Measurements from ENCODE around the gene VWA8. TPM values are rescaled to one million over a fixed set of nuclear protein-coding genes. Genes with fewer than 3 reads are reported as not detected.

The VWA8 gene
- total and polyA plus RNA-seq, 2 of the 8 experiments (the other 6 are each of a cell fraction or from before 2014, with no cell fraction given) = 5.9 to 19.6 TPM

DNA sequence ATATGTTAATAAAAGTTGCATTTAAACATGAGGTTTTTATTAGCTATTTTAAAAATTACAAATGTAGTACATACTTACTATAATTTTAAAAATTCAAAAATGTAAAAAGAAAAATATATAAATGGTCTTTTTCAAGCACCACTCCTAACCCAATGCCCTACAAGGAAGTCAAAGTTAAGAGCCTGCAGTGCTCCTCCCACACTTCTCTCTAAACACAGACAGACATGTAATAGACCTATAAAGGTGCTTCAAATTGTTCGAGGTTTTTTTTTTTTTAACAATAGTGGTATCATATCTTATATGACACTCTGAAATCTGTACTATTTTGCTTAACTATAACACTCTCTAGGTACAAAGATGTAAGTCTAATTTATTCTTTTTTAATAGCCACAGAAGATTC is 25.4 kb downstream of the VWA8 start:
- Histone ChIP-seq H3K4me1 (replicated peaks in 1 of 4; ENCODE audit: control insufficient read depth in 3 of 4, insufficient read depth in 4 of 4, low read length in 3 of 4) (no peaks in the 10 kb centered on the region), H4K91ac (replicated peaks; ENCODE audit: insufficient read length, low read length) (no peak overlapping the region), H3K4me2 (ENCODE audit: insufficient read depth in 1 of 2, low read depth in 2 of 2, low read length in 2 of 2) (no peak overlapping the region), H2AK5ac (ENCODE audit: low read depth, low read length) (no peak overlapping the region), H3K36me3 (ENCODE audit: control insufficient read depth in 2 of 4, insufficient read depth in 4 of 4, low read length in 3 of 4) (no peaks in the 10 kb centered on the region), H3K4me3 (ENCODE audit: extremely low read depth in 1 of 4, insufficient read depth in 2 of 4, low read depth in 3 of 4, low read length in 4 of 4) (no peak overlapping the region), H4K8ac (ENCODE audit: extremely low read depth, insufficient read depth, low read length) (no peak overlapping the region), H4K20me1 (replicated peaks in 1 of 2; ENCODE audit: control insufficient read depth in 1 of 2, insufficient read depth in 2 of 2, low read length in 2 of 2) (no peaks in the 10 kb centered on the region), H3K9ac (replicated peaks in 1 of 4; ENCODE audit: extremely low read depth in 1 of 4, low read depth in 3 of 4, low read length in 3 of 4) (no peak overlapping the region), H2AFZ (ENCODE audit: low read length) (no peak overlapping the region), H3K79me1 (ENCODE audit: low read depth, low read length) (no peaks in the 10 kb centered on the region), H2BK20ac (ENCODE audit: low read length) (no peak overlapping the region), H3K23ac (ENCODE audit: insufficient read length) (no peak overlapping the region), H2BK120ac (replicated peaks; ENCODE audit: low read depth, low read length) (no peak overlapping the region), H3K23me2 (ENCODE audit: low read depth, low read length) (no peaks in the 10 kb centered on the region), H3K79me2 (ENCODE audit: control insufficient read depth in 1 of 2, insufficient read depth in 2 of 2, low read length in 2 of 2) (peaks cover 0 to 1% of the 10 kb centered on the region in 2 experiments; a peak in 1 of 4 replicates), H2BK15ac (ENCODE audit: low read length) (no peak overlapping the region), H3K14ac (ENCODE audit: insufficient read length) (no peak overlapping the region), H3K27me3 (replicated peaks in 1 of 4; ENCODE audit: control insufficient read depth in 3 of 4, extremely low read depth in 1 of 4, insufficient read depth in 3 of 4, low read length in 3 of 4) (no peaks in the 10 kb centered on the region), H3K9me3 (ENCODE audit: insufficient read depth in 2 of 2, low read depth in 1 of 2, low read length in 1 of 2) (no peaks in the 10 kb centered on the region), H3K18ac (ENCODE audit: extremely low read depth, low read length) (no peak overlapping the region), H3K4ac (replicated peaks; ENCODE audit: insufficient read length, low read depth, low read length) (no peak overlapping the region), H4K5ac (ENCODE audit: insufficient read length, low read depth, low read length) (no peak overlapping the region), H2BK12ac (ENCODE audit: low read depth, low read length) (no peak overlapping the region), H2BK5ac (ENCODE audit: low read depth, low read length) (no peak overlapping the region), H3K27ac (ENCODE audit: low read depth, low read length) (no peak overlapping the region), H3K56ac (replicated peaks; ENCODE audit: insufficient read length, low read depth, low read length) (no peak overlapping the region)
- DNase-seq (ENCODE audit: low read depth in 1 of 2, low spot score in 2 of 2) = no peak
- POLR2A ChIA-PET (ENCODE audit: partially characterized antibody) = no interaction called here
- FAIRE-seq = no peak
- 83% methylated on average over 1 of the region's 1 CpG; no CpG with 5 or more reads in 1 of the 2 experiments for WGBS, 2 experiments (ENCODE audit: extremely low coverage in 1 of 2, insufficient coverage in 1 of 2, insufficient read length in 1 of 2, insufficient replicate concordance in 2 of 2, low coverage in 1 of 2, low lambda C conversion rate in 2 of 2, missing lambda C conversion rate in 1 of 2)
- CTCF ChIA-PET (ENCODE audit: partially characterized antibody) = no interaction called here
- TF ChIP-seq POLR2AphosphoS5 (IDR thresholded peaks at IDR 0.05; ENCODE audit: low read depth, low read length) = no peak
- TF ChIP-seq HDAC2 (IDR thresholded peaks at IDR 0.05; ENCODE audit: borderline replicate concordance in 1 of 2, low read depth in 2 of 2, low read length in 2 of 2) = no peak
- TF ChIP-seq TCF12 (IDR thresholded peaks at IDR 0.05; ENCODE audit: low read depth, low read length) = no peak
- no peak for TF ChIP-seq ZNF274 (IDR thresholded peaks at IDR 0.05; ENCODE audit: borderline replicate concordance, extremely low read depth, low read length)
- TF ChIP-seq, protein P1, sequence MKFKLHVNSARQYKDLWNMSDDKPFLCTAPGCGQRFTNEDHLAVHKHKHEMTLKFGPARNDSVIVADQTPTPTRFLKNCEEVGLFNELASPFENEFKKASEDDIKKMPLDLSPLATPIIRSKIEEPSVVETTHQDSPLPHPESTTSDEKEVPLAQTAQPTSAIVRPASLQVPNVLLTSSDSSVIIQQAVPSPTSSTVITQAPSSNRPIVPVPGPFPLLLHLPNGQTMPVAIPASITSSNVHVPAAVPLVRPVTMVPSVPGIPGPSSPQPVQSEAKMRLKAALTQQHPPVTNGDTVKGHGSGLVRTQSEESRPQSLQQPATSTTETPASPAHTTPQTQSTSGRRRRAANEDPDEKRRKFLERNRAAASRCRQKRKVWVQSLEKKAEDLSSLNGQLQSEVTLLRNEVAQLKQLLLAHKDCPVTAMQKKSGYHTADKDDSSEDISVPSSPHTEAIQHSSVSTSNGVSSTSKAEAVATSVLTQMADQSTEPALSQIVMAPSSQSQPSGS (IDR thresholded peaks at IDR 0.05; ENCODE audit: low read length) = no peak
- TF ChIP-seq EP300 (IDR thresholded peaks at IDR 0.05; ENCODE audit: borderline replicate concordance in 1 of 2, low read depth in 2 of 2, low read length in 2 of 2) = no peak
- TF ChIP-seq KDM4A (IDR thresholded peaks at IDR 0.05; ENCODE audit: low read depth, low read length, severe bottlenecking) = no peak
- no peak for TF ChIP-seq HDAC6 (IDR thresholded peaks at IDR 0.05; ENCODE audit: low read depth, low read length)
- no peak for TF ChIP-seq SP4 (IDR thresholded peaks at IDR 0.05; ENCODE audit: low read length)
- TF ChIP-seq BRCA1 (IDR thresholded peaks at IDR 0.05; ENCODE audit: low read depth, low read length) = no peak
